Fibroblast of the conjunctiva (primary cell): ENCODE data around the gene OR2C3.
"Not testable (repeated sequence)": the region's sequence is repeated elsewhere in the genome, so short reads cannot be mapped to it uniquely, and the experiment has no call there.

ENCODE experiments used
- DNase-seq: peaks from one replicate; pipeline ENCODE4 v3.0.0-alpha.2; 2010; ENCODE audit warnings: low read depth

OR2C3 gene

DNA sequence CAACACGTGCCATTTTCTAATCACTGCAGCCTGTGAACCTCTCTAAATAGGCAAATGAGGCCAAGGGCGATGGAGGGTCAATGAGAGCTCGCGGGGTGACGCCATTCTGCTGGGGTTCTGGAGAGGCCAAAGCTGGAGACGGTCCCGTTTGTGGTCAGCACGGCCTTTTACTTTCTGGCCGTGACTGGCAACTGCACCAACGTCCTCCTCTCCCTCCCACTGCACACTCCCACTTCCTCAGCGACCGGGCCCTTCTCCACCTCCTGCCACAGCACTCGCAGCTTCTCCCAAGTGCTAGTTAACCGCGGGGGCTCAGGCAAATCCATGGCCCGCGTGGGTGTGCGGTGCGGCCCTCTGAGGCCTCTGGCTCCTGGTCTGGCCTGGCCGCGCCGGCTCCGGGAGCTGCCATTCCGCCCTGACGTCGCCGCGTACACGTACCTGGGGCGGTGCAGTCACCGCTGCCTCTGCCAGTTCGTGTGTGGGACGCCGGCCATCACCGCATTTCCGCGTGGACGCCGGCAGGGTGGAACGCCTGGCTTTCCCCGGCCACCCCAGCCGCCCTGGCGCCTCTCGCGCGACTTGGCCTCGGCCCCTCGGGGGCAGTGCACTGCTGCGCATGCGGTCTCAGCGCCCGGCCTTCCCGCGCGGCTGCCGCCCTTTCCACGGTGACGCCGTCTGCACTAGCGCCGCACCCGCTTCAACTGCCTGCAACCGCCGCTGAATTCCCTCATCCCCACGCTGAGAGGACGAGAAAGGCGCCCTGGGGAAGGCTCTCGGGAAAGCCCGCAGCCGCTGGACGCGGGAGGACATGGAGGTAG, 18.2 kb downstream of the OR2C3 start:
- DNase-seq, result no peak

- DNase-seq, result no peak
These were observed 29.4 kb downstream of the OR2C3 start for GRCh38 chr1:247506831-247507230.

GRCh38 chr1:247500865-247501264, 35.4 kb downstream of the OR2C3 start:
- DNase-seq, result no peak

DNA sequence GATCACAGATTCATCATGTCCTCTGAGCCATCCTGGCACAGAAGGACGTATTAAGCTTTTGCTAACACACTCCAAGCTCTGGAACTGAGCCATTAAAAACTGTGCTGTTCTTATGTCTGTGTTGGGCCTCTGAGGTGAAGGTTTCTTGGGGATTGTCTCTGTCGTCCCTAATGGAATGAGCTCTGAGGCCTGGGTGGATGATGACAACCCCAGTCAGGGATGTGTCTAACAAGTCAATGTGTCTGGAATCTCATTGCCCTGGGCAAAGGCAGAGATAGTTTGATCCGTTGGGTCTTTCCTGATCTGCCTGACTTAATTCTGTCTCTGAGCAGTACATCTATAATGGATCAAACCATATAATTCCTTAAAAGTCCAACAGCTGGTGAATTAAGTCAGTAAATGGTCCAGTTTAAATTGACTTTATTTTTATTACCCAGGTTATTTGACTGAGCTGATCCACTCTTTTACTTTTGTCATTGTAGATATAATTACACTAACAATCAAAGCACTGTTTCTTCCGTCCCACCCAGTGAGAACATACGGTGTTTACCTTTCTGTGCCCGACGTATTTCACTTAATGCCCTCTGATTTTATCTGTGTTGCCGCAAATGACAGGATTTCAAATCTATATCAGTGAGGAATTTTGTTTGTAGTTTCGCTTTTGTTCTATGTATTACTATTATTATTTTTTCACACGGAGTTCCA, 39.5 kb downstream of the OR2C3 start:
- no peak for DNase-seq

- no peak for DNase-seq
These were observed 41.5 kb downstream of the OR2C3 start for GRCh38 chr1:247494767-247495166.

- DNase-seq, result no peak
These were observed 43.1 kb downstream of the OR2C3 start for GRCh38 chr1:247493106-247493505.

GRCh38 chr1:247491328-247491727, 44.9 kb downstream of the OR2C3 start:
- no peak for DNase-seq

DNA sequence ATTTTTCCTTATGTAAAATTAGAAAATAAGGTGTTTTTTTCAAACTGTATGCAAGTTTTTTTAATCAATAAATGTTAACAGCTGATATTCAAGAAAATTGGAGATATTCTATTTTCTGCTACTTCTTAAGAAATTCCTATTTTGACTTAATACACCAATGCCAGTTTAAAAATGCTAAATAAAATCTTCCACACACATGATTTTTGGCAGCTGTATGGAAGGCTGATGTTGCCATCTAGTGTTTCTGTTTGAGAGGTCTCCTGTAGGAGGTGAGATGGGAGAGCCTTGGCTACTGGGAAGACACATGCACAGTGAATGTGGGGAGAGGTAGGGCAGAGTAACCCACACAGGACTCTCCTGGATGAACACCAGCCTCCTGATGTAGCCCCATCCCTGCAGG, 49.2 kb downstream of the OR2C3 start:
- DNase-seq, result no peak

- DNase-seq, result no peak
These were observed 53.5 kb downstream of the OR2C3 start for GRCh38 chr1:247482747-247483146.

DNA sequence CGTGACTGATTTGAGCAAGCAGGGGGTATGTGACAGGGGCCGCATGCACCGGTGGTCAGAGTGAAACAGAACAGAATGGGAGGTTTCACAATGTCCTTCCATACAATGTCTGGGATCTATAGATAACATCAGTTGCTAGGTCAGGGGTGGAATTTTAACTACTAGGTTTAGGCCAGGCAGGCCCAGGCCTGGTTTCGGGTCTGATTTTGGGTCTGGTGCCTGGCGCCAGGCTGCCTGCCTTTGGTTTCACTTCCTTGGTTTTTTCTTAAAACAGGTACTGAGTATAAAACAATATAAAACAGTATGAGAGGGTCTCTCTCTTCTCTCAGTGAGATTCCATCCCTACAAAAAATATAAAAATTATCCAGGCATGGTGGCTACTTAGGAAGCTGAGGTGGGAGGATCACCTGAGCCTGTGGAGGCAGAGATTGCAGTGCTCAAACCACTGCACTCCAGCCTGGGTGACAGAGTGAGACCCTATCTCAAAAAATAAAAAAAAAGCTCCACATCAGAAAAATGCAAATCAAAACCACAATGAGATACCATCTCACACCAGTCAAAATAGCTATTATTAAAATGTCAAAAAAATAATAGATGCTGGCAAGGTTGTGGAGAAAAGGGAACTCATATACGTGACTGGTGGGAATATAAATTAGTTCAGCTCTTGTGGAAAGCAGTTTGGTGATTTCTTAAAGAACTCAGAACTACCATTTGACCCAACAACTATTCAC, 59.7 kb downstream of the OR2C3 start:
- DNase-seq, result not testable (repeated sequence)

- no peak for DNase-seq
These were observed 60.4 kb downstream of the OR2C3 start for GRCh38 chr1:247475793-247476192.
